ENCODE results near the gene FLT1.

GRCh38 chr13:28501547-28501946 is 6.6 kb upstream of the FLT1 start:
- no peak for TF ChIP-seq GABPA (IDR thresholded peaks at IDR 0.05; ENCODE audit: low read depth)
- TF ChIP-seq CTCF (IDR thresholded peaks at IDR 0.05; ENCODE audit: insufficient read depth, low read length) = no peak

All from HL-60 (cell line).